Fibroblast of pulmonary artery (primary cell): ENCODE data around the gene SLC25A41.

Experiments
- DNase-seq: peaks from one replicate; pipeline ENCODE4 v3.0.0-alpha.2; 2010; ENCODE audit warnings: low read depth
- H3K4me3 ChIP-seq: replicated peaks from 2 replicates; pipeline ENCODE4 v1.5.1; 2011; ENCODE audit warnings: low read depth, mild to moderate bottlenecking, control low read depth, low read length, moderate library complexity
- TF ChIP-seq, protein P1 (sequence below): IDR thresholded peaks from 2 replicates; pipeline ENCODE4 v1.5.1; 2011; ENCODE audit warnings: mild to moderate bottlenecking, control low read depth, low read length, inconsistent platforms; ENCODE audit errors: missing control alignments

Gene SLC25A41

DNA sequence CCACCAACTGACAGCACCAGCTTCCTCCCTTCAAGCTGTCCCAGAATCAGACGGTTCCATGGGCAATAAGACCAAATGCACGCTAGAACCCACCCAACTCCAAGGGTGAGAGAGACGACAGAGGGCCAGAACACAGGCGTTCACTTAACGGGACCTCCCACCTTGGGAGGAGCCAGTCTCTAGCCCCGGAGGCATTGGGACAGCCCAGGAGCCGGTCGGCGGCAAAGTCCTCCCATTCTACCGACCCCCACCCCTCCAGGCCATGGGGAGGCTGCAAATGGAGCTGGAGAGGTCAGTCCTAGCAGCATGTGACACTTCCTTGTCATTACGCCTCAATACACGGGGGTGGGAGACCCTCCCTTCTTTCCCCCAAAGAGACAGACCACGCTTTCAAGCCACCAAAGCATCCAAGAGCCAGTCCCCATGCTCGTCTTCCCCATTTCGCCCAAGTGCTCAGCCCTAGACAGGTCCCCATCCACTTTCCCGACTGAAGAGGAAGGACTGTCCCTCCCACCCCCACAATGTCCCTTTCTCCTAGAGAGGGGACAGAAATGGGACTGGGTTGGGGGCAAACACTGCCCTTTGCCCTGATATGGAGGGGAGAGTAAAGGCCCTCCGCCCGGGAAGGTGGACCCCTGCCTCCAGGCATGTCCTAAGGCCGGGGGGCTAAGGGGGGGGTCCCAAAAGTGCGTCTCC, 9.9 kb downstream of the SLC25A41 start:
- peak; percentile 55 for DNase-seq
- TF ChIP-seq, protein P1, sequence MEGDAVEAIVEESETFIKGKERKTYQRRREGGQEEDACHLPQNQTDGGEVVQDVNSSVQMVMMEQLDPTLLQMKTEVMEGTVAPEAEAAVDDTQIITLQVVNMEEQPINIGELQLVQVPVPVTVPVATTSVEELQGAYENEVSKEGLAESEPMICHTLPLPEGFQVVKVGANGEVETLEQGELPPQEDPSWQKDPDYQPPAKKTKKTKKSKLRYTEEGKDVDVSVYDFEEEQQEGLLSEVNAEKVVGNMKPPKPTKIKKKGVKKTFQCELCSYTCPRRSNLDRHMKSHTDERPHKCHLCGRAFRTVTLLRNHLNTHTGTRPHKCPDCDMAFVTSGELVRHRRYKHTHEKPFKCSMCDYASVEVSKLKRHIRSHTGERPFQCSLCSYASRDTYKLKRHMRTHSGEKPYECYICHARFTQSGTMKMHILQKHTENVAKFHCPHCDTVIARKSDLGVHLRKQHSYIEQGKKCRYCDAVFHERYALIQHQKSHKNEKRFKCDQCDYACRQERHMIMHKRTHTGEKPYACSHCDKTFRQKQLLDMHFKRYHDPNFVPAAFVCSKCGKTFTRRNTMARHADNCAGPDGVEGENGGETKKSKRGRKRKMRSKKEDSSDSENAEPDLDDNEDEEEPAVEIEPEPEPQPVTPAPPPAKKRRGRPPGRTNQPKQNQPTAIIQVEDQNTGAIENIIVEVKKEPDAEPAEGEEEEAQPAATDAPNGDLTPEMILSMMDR: no peak
- peak overlapping the region; percentile 95 for H3K4me3 ChIP-seq

GRCh38 chr19:6421075-6422014, 12.2 kb downstream of the SLC25A41 start:
- TF ChIP-seq, protein P1: no peak
- no peak for DNase-seq
- H3K4me3 ChIP-seq: no peak overlapping the region

DNA sequence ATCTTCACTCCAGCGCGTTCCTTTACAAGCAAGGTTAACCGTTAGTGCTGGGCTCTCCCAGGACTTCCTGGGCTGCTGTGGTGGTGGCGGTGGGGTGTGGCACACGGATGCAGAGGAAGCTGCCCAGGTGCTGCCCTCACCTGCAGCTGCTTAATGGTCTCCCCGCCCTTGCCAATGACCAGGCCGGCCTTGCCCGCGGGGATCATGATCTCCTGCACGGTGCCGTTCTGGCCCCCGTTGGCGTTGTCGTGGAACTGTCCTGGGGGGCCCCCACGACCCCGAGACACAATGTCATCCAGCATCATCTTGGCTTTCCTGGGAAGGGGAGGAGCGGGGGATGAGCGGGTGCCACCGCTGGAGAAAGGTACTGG, 15.0 kb downstream of the SLC25A41 start:
- TF ChIP-seq, protein P1: no peak
- no peak overlapping the region for H3K4me3 ChIP-seq
- no peak for DNase-seq

GRCh38 chr19:6417713-6418561, 15.6 kb downstream of the SLC25A41 start:
- TF ChIP-seq, protein P1: peak; percentile 38
- H3K4me3 ChIP-seq: no peak overlapping the region
- DNase-seq: peak; percentile 28

- TF ChIP-seq, protein P1: no peak
- H3K4me3 ChIP-seq: no peak overlapping the region
- no peak for DNase-seq
These were observed 16.7 kb downstream of the SLC25A41 start for GRCh38 chr19:6416658-6417405.

GRCh38 chr19:6415591-6416190, 17.9 kb downstream of the SLC25A41 start:
- TF ChIP-seq, protein P1: no peak
- DNase-seq: no peak
- H3K4me3 ChIP-seq: no peak overlapping the region
